Osteocyte (in vitro differentiated cells): ENCODE results near the gene LSG1. TPM values are rescaled to one million over a fixed set of nuclear protein-coding genes. Genes with fewer than 3 reads are reported as not detected.

ENCODE experiments used
- DNase-seq: peaks from one replicate; pipeline ENCODE4 v3.0.0; 2021; ENCODE audit warnings: mixed read lengths; ENCODE audit not compliant: unreplicated experiment; ENCODE audit errors: extremely low spot score
- H3K27ac Mint-ChIP-seq: one replicate; pipeline ENCODE4 v1.8.0; 2021; ENCODE audit warnings: mild to moderate bottlenecking, mixed read lengths; ENCODE audit not compliant: unreplicated experiment
- H3K27me3 Mint-ChIP-seq: one replicate; pipeline ENCODE4 v1.8.0; 2021; ENCODE audit warnings: mixed read lengths; ENCODE audit not compliant: unreplicated experiment
- H3K36me3 Mint-ChIP-seq: one replicate; pipeline ENCODE4 v1.8.0; 2021; ENCODE audit warnings: mixed read lengths; ENCODE audit not compliant: unreplicated experiment
- H3K4me1 Mint-ChIP-seq: one replicate; pipeline ENCODE4 v1.8.0; 2021; ENCODE audit warnings: mixed read lengths; ENCODE audit not compliant: unreplicated experiment
- H3K4me3 Mint-ChIP-seq: one replicate; pipeline ENCODE4 v1.8.0; 2021; ENCODE audit warnings: mild to moderate bottlenecking, moderate library complexity, mixed read lengths; ENCODE audit not compliant: unreplicated experiment
- H3K9me3 Mint-ChIP-seq: one replicate; pipeline ENCODE4 v1.8.0; 2021; ENCODE audit warnings: mixed read lengths; ENCODE audit not compliant: unreplicated experiment
- CTCF ChIP-seq: fragments of 200-600 bp; sonication (generic); IDR thresholded peaks from 2 replicates; pipeline ENCODE4 v1.5.0; 2021; ENCODE audit warnings: antibody characterized with exemption, mild to moderate bottlenecking, moderate library complexity
- total RNA-seq: library from RNA; stranded (reverse); gene quantifications from 2 replicates; pipeline ENCODE4 v1.2.1, GENCODE V29; 2021

The LSG1 gene
- total RNA-seq, 1 donor from 2014 or later = 33.3 TPM

- Mint-ChIP-seq H3K4me3 (no peak overlapping the region), H3K27ac (no peak overlapping the region), H3K27me3 (no peaks in the 10 kb centered on the region), H3K36me3 (peaks cover 20% of the 10 kb centered on the region), H3K9me3 (no peaks in the 10 kb centered on the region), H3K4me1 (no peaks in the 10 kb centered on the region)
- no peak for DNase-seq
- TF ChIP-seq CTCF = no peak
Measured at GRCh38 chr3:194619741-194620140, 52.2 kb downstream of the LSG1 start.

- Mint-ChIP-seq H3K36me3 (peaks cover 20% of the 10 kb centered on the region), H3K4me1 (no peaks in the 10 kb centered on the region), H3K9me3 (no peaks in the 10 kb centered on the region), H3K4me3 (no peak overlapping the region), H3K27ac (no peak overlapping the region), H3K27me3 (no peaks in the 10 kb centered on the region)
- no peak for DNase-seq
- no peak for TF ChIP-seq CTCF
Measured at GRCh38 chr3:194618858-194619608, 53.0 kb downstream of the LSG1 start.

- no peak for TF ChIP-seq CTCF
- Mint-ChIP-seq H3K9me3 (no peaks in the 10 kb centered on the region), H3K27ac (no peak overlapping the region), H3K4me1 (no peaks in the 10 kb centered on the region), H3K27me3 (no peaks in the 10 kb centered on the region), H3K4me3 (no peak overlapping the region), H3K36me3 (peaks cover 12% of the 10 kb centered on the region)
- DNase-seq = no peak
Measured at GRCh38 chr3:194617827-194618226, 54.2 kb downstream of the LSG1 start.

GRCh38 chr3:194617143-194617671 lies 54.8 kb downstream of the LSG1 start:
- peaks cover 9% of the 10 kb centered on the region for H3K36me3 Mint-ChIP-seq
- H3K27ac Mint-ChIP-seq = no peak overlapping the region
- no peaks in the 10 kb centered on the region for H3K9me3 Mint-ChIP-seq
- no peaks in the 10 kb centered on the region for H3K27me3 Mint-ChIP-seq
- H3K4me3 Mint-ChIP-seq = no peak overlapping the region
- DNase-seq = no peak
- no peaks in the 10 kb centered on the region for H3K4me1 Mint-ChIP-seq
- no peak for TF ChIP-seq CTCF

GRCh38 chr3:194615226-194615625 lies 56.8 kb downstream of the LSG1 start:
- Mint-ChIP-seq H3K27ac (no peak overlapping the region), H3K36me3 (peaks cover 8% of the 10 kb centered on the region), H3K4me1 (no peaks in the 10 kb centered on the region), H3K4me3 (no peak overlapping the region), H3K27me3 (no peaks in the 10 kb centered on the region), H3K9me3 (no peaks in the 10 kb centered on the region)
- DNase-seq = no peak
- TF ChIP-seq CTCF = no peak
